ENCODE data around the gene MTIF2.
"Not testable (repeated sequence)": the region's sequence is repeated elsewhere in the genome, so short reads cannot be mapped to it uniquely, and the experiment has no call there.

The MTIF2 gene

GRCh38 chr2:55200416-55200815 lies 68.6 kb downstream of the MTIF2 start:
- TF ChIP-seq CTCF (IDR thresholded peaks at IDR 0.05) = no peak
- H3K4me1 ChIP-seq = no peaks in the 10 kb centered on the region
- DNase-seq = no peak
- H3K36me3 ChIP-seq = peaks cover 24 to 37% (median 24%) of the 10 kb centered on the region in 3 donors
- intact Hi-C loops (cut with DNase I; ENCODE audit: low total_unique reads) = no loop called here
- H3K9me3 ChIP-seq = no peaks in the 10 kb centered on the region
- no peaks in the 10 kb centered on the region for H3K27me3 ChIP-seq
- no peak overlapping the region for H3K4me3 ChIP-seq
- no peak overlapping the region for H3K27ac ChIP-seq

- DNase-seq = no peak
- Histone ChIP-seq H3K27ac (no peak overlapping the region), H3K27me3 (no peaks in the 10 kb centered on the region), H3K4me1 (no peaks in the 10 kb centered on the region), H3K4me3 (no peak overlapping the region), H3K9me3 (no peaks in the 10 kb centered on the region), H3K36me3 (peaks cover 12 to 29% (median 23%) of the 10 kb centered on the region in 3 donors)
- intact Hi-C loops (cut with DNase I; ENCODE audit: low total_unique reads) = no loop called here
- TF ChIP-seq CTCF (IDR thresholded peaks at IDR 0.05) = no peak
These were observed 72.5 kb downstream of the MTIF2 start for GRCh38 chr2:55196526-55196925.

GRCh38 chr2:55191888-55192287 lies 77.1 kb downstream of the MTIF2 start:
- DNase-seq; H3K27me3 ChIP-seq; intact Hi-C loops (cut with DNase I; ENCODE audit: low total_unique reads): not testable (repeated sequence)

GRCh38 chr2:55186837-55187236 lies 82.2 kb downstream of the MTIF2 start:
- intact Hi-C loops (cut with DNase I; ENCODE audit: low total_unique reads); H3K36me3 ChIP-seq; H3K9me3 ChIP-seq; H3K27ac ChIP-seq; DNase-seq; H3K27me3 ChIP-seq; H3K4me3 ChIP-seq; H3K4me1 ChIP-seq: not testable (repeated sequence)

More at GRCh38 chr2:55191888-55192287, 77.1 kb downstream of the MTIF2 start:
- not testable (repeated sequence) for H3K9me3 ChIP-seq, H3K4me3 ChIP-seq, H3K27ac ChIP-seq, H3K4me1 ChIP-seq
- peaks cover 5 to 18% (median 12%) of the 10 kb centered on the region in 3 donors for H3K36me3 ChIP-seq
